Cardiac muscle cell (in vitro differentiated cells and primary cell): ENCODE data around the gene KIR3DL3. TPM values are rescaled to one million over a fixed set of nuclear protein-coding genes. Genes with fewer than 3 reads are reported as not detected.
"Not testable (repeated sequence)": the region's sequence is repeated elsewhere in the genome, so short reads cannot be mapped to it uniquely, and the experiment has no call there.

Experiments used
- DNase-seq, 2 donors: peaks; one replicate each; pipeline versions ENCODE4 v3.0.0 to v3.0.0-alpha.2; 2010 to 2017; ENCODE audit warnings: low read depth in 1 of 2, low spot score in 1 of 2
- H3K27ac ChIP-seq: fragments of 200-600 bp; sonication (generic); 2 replicates; pipeline ENCODE4 v1.5.1; 2016
- H3K27me3 ChIP-seq: fragments of 200-600 bp; sonication (generic); 2 replicates; pipeline ENCODE4 v1.6.0; 2016; ENCODE audit warnings: control low read depth
- H3K36me3 ChIP-seq: fragments of 200-600 bp; sonication (generic); 2 replicates; pipeline ENCODE4 v1.5.1; 2016; ENCODE audit warnings: control low read depth
- H3K4me1 ChIP-seq: fragments of 200-600 bp; sonication (generic); 2 replicates; pipeline ENCODE4 v1.8.1; 2017; ENCODE audit warnings: low read depth, mild to moderate bottlenecking, mixed run types
- H3K4me3 ChIP-seq: fragments of 200-600 bp; sonication (generic); 2 replicates; pipeline ENCODE4 v1.5.1; 2016; ENCODE audit warnings: mild to moderate bottlenecking
- H3K9me3 ChIP-seq: fragments of 200-600 bp; sonication (generic); 2 replicates; pipeline ENCODE4 v1.5.1; 2017; ENCODE audit warnings: low read depth, mild to moderate bottlenecking, control low read depth
- CTCF ChIP-seq: IDR thresholded peaks from 2 replicates; pipeline ENCODE4 v1.5.1; 2012; ENCODE audit warnings: low read depth, mild to moderate bottlenecking, low read length
- polyA plus RNA-seq: library from polyadenylated mRNA; unstranded; fragments of >200 nt; fragmentation: Nextera tagmentation; extraction: Ambion mirVana; gene quantifications from 2 replicates; pipeline ENCODE4 v1.2.1, GENCODE V29; 2016
- total RNA-seq: library from RNA; depleted of rRNA; stranded (reverse); fragments of >200 nt; gene quantifications from 2 replicates; pipeline ENCODE4 v1.2.3, GENCODE V29; 2016

KIR3DL3 gene
- total and polyA plus RNA-seq, 2 experiments from 2014 or later, result not detected

DNA sequence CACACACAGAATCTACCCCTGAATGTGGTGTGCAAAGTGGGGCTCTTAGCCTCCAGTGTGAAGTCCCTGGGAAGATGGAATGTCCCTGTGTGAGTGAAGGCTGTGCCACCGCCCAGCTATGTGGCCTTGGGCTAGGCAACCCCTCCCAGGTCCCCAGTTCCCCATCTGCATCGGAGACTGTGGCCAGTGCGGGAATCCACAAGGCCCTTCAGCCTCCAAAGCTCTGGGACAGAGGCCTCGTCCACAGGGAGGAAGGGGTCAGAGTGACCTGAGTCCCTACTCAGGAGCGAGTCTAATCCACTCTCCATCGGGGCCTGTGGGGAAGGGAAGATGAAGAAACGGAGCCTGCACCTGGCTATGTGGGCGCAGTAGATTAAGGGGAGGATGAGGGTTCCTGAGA lies 19.3 kb upstream of the KIR3DL3 start:
- Histone ChIP-seq H3K9me3 (no peaks in the 10 kb centered on the region), H3K27me3 (no peaks in the 10 kb centered on the region), H3K4me3 (no peak overlapping the region), H3K4me1 (no peaks in the 10 kb centered on the region), H3K36me3 (no peaks in the 10 kb centered on the region), H3K27ac (no peak overlapping the region)
- no peak for DNase-seq
- no peak for TF ChIP-seq CTCF

DNA sequence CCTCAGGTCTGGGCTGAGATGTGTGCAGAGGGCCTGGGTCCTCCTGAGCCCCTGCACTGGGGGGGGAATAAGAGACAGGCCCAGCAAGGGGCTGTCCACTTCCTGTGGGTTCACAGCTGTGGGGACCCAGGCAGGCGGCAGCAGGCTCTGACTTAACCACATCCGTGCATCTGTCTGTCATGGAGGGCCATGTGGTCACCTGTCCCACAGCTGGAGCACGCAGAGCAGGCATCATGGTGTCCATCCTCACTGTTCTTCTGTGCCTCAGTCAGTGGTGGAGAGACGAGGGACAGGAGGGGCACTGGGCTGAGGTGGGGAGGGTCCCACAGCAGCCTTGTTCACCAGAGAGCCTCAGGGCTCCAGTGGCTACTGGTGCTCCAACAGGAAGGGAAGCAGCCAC lies 16.3 kb upstream of the KIR3DL3 start:
- no peak overlapping the region for H3K4me3 ChIP-seq
- no peaks in the 10 kb centered on the region for H3K36me3 ChIP-seq
- H3K9me3 ChIP-seq, result no peaks in the 10 kb centered on the region
- H3K4me1 ChIP-seq, result no peaks in the 10 kb centered on the region
- TF ChIP-seq CTCF, result no peak
- no peak for DNase-seq
- H3K27ac ChIP-seq, result no peak overlapping the region
- no peaks in the 10 kb centered on the region for H3K27me3 ChIP-seq

DNA sequence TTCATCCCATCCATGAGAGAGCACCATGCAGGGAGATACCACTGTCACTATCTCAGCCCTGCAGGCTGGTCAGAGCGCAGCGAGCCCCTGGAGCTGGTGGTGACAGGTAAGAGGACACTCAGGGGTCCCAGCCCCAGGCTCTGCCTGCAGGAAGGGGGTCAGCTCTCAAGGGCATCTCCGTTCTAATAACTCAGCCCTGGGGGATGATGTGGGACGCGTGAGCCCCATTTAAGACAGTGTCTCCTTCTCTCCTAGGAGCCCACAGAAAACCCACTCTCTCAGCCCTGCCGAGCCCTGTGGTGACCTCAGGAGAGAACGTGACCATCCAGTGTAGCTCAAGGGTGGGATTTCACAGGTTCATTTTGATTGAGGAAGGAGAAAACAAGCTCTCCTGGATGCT lies 15.5 kb upstream of the KIR3DL3 start:
- Histone ChIP-seq H3K4me3 (no peak overlapping the region), H3K36me3 (no peaks in the 10 kb centered on the region), H3K9me3 (no peaks in the 10 kb centered on the region), H3K27ac (no peak overlapping the region), H3K27me3 (no peaks in the 10 kb centered on the region), H3K4me1 (no peaks in the 10 kb centered on the region)
- DNase-seq, result no peak
- TF ChIP-seq CTCF, result no peak

- H3K27me3 ChIP-seq, result no peaks in the 10 kb centered on the region
- H3K36me3 ChIP-seq, result no peaks in the 10 kb centered on the region
- H3K4me3 ChIP-seq, result no peak overlapping the region
- H3K9me3 ChIP-seq, result no peaks in the 10 kb centered on the region
- no peak overlapping the region for H3K27ac ChIP-seq
- DNase-seq, result no peak
- no peak for TF ChIP-seq CTCF
- no peaks in the 10 kb centered on the region for H3K4me1 ChIP-seq
Observed at GRCh38 chr19:54709212-54709948, 14.9 kb upstream of the KIR3DL3 start.

DNA sequence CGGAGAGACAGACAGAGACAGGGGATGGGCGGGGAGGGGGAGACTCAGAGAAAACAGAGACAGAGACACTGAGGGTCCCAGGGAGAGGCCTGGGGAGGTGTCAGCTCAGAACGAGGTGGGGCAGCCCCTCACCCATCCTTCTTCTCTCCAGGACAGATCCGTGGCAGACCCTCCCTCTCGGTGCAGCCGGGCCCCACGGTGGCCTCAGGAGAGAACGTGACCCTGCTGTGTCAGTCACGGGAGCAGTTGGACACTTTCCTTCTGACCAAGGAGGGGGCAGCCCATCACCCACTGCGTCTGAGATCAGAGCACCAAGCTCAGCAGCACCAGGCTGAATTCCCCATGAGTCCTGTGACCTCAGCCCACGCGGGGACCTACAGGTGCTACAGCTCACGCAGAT lies 14.3 kb upstream of the KIR3DL3 start:
- not testable (repeated sequence) for H3K9me3 ChIP-seq, H3K4me1 ChIP-seq, DNase-seq

DNA sequence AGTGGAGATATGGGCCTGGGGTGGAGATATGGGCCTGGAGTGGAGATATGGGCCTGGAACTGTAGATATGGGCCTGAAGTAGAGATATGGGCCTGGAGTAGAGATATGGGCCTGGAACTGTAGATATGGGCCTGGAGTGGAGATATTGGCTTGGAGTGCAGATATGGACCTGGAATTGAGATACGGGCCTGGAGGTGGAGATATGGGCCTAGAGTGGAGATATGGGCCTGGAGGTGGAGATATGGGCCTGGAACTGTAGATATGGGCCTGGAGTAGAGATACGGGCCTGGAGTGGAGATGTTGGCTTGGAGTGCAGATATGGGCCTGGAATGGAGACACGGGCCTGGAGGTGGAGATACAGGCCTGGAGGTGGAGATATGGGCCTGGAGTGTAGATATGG lies 402 bp downstream of the KIR3DL3 start:
- no peak overlapping the region for H3K27ac ChIP-seq
- no peaks in the 10 kb centered on the region for H3K4me1 ChIP-seq
- H3K9me3 ChIP-seq, result no peaks in the 10 kb centered on the region
- no peak for DNase-seq
- H3K27me3 ChIP-seq, result no peaks in the 10 kb centered on the region
- no peak for TF ChIP-seq CTCF
- no peak overlapping the region for H3K4me3 ChIP-seq
- H3K36me3 ChIP-seq, result no peaks in the 10 kb centered on the region

More for the DNA sequence above, 14.3 kb upstream of the KIR3DL3 start:
- not testable (repeated sequence) for H3K27me3 ChIP-seq, H3K36me3 ChIP-seq, H3K27ac ChIP-seq, H3K4me3 ChIP-seq
